SK-N-SH treated with all-trans-retinoic acid at 6 μM for 48 hours (cell line): ENCODE results near the gene FOXQ1.

Experiments
- ATAC-seq: fragments of 200-7000 bp; cut with Tn5 transposase; 3 replicates; pipeline ENCODE4 v1.9.1; 2020; ENCODE audit warnings: mild to moderate bottlenecking, moderate library complexity
- BACH2 ChIP-seq: fragments of 250-450 bp; sonication (Bioruptor Pico); IDR thresholded peaks from 2 replicates; pipeline ENCODE4 v1.9.0; 2021; ENCODE audit warnings: mild to moderate bottlenecking, borderline replicate concordance
- CREB5 ChIP-seq: fragments of 250-450 bp; sonication (Bioruptor Pico); IDR thresholded peaks from 2 replicates; pipeline ENCODE4 v1.5.1; 2020; ENCODE audit warnings: low read depth, mild to moderate bottlenecking, moderate library complexity
- CSDC2 ChIP-seq: fragments of 250-450 bp; sonication (Bioruptor Pico); IDR thresholded peaks from 2 replicates; pipeline ENCODE4 v1.5.0; 2020; ENCODE audit warnings: mild to moderate bottlenecking, moderate library complexity
- CSRNP3 ChIP-seq: fragments of 250-450 bp; sonication (Bioruptor Pico); IDR thresholded peaks from 2 replicates; pipeline ENCODE4 v1.5.1; 2021; ENCODE audit warnings: mild to moderate bottlenecking, moderate library complexity
- ESRRG ChIP-seq: fragments of 250-450 bp; sonication (Bioruptor Pico); IDR thresholded peaks from 2 replicates; pipeline ENCODE4 v1.6.1; 2021; ENCODE audit warnings: mild to moderate bottlenecking
- GLIS3 ChIP-seq: fragments of 250-450 bp; sonication (Bioruptor Pico); IDR thresholded peaks from 2 replicates; pipeline ENCODE4 v1.5.0; 2020; ENCODE audit warnings: mild to moderate bottlenecking, moderate library complexity
- OSR1 ChIP-seq: fragments of 250-450 bp; sonication (Bioruptor Pico); IDR thresholded peaks from 2 replicates; pipeline ENCODE4 v1.8.0; 2022; ENCODE audit warnings: moderate library complexity, mild to moderate bottlenecking, inconsistent platforms
- PATZ1 ChIP-seq: fragments of 250-450 bp; sonication (Bioruptor Pico); IDR thresholded peaks from 2 replicates; pipeline ENCODE4 v1.8.0; 2020; ENCODE audit warnings: mild to moderate bottlenecking, moderate library complexity, borderline replicate concordance
- POU6F1 ChIP-seq: fragments of 250-450 bp; sonication (Bioruptor Pico); IDR thresholded peaks from 2 replicates; pipeline ENCODE4 v1.8.0; 2021; ENCODE audit warnings: low read depth, mild to moderate bottlenecking, moderate library complexity, borderline replicate concordance
- PPARA ChIP-seq: fragments of 250-450 bp; sonication (Bioruptor Pico); IDR thresholded peaks from 2 replicates; pipeline ENCODE4 v1.5.0; 2020; ENCODE audit warnings: mild to moderate bottlenecking, borderline replicate concordance
- RARB ChIP-seq: fragments of 250-450 bp; sonication (Bioruptor Pico); IDR thresholded peaks from 2 replicates; pipeline ENCODE4 v1.8.0; 2021; ENCODE audit warnings: mild to moderate bottlenecking, moderate library complexity
- SNAI2 ChIP-seq: fragments of 250-450 bp; sonication (Bioruptor Pico); IDR thresholded peaks from 2 replicates; pipeline ENCODE4 v1.5.0; 2020; ENCODE audit warnings: mild to moderate bottlenecking, moderate library complexity
- TCF4 ChIP-seq: fragments of 250-450 bp; sonication (Bioruptor Pico); IDR thresholded peaks from 2 replicates; pipeline ENCODE4 v1.8.0; 2021; ENCODE audit warnings: mild to moderate bottlenecking, moderate library complexity, borderline replicate concordance
- TOX ChIP-seq: fragments of 250-450 bp; sonication (Bioruptor Pico); IDR thresholded peaks from 2 replicates; pipeline ENCODE4 v1.8.0; 2021; ENCODE audit warnings: mild to moderate bottlenecking, moderate library complexity, borderline replicate concordance
- TSHZ2 ChIP-seq: fragments of 250-450 bp; sonication (Bioruptor Pico); IDR thresholded peaks from 2 replicates; pipeline ENCODE4 v1.5.0; 2020; ENCODE audit warnings: mild to moderate bottlenecking, moderate library complexity
- ZC3H10 ChIP-seq: fragments of 250-450 bp; sonication (Bioruptor Pico); IDR thresholded peaks from 2 replicates; pipeline ENCODE4 v1.5.1; 2021; ENCODE audit warnings: mild to moderate bottlenecking, moderate library complexity
- ZFP3 ChIP-seq: fragments of 250-450 bp; sonication (Bioruptor Pico); IDR thresholded peaks from 2 replicates; pipeline ENCODE4 v1.5.0; 2020; ENCODE audit warnings: mild to moderate bottlenecking, moderate library complexity
- ZFP30 ChIP-seq: fragments of 450-650 bp; formaldehyde crosslinking; IDR thresholded peaks from 2 replicates; pipeline ENCODE4 v1.5.0; 2022; ENCODE audit warnings: mild to moderate bottlenecking, moderate library complexity
- ZNF565 ChIP-seq: fragments of 450-650 bp; formaldehyde crosslinking; conservative IDR thresholded peaks from 2 replicates; pipeline ENCODE4 v1.5.0; 2020; ENCODE audit warnings: low read depth, mild to moderate bottlenecking, moderate library complexity
- ZNF70 ChIP-seq: fragments of 450-650 bp; formaldehyde crosslinking; IDR thresholded peaks from 2 replicates; pipeline ENCODE4 v1.5.0; 2020; ENCODE audit warnings: mild to moderate bottlenecking, moderate library complexity
- ZNF8 ChIP-seq: fragments of 450-650 bp; formaldehyde crosslinking; IDR thresholded peaks from 2 replicates; pipeline ENCODE4 v1.5.0; 2020; ENCODE audit warnings: mild to moderate bottlenecking, moderate library complexity

FOXQ1 gene

GRCh38 chr6:1314617-1315016, 2.7 kb downstream of the FOXQ1 start:
- no peak for TF ChIP-seq CREB5
- no peak for TF ChIP-seq TSHZ2 (CRISPR knock-in tag)
- TF ChIP-seq ZFP3 (CRISPR knock-in tag) = no peak
- no peak for TF ChIP-seq TOX (CRISPR knock-in tag)
- no peak for TF ChIP-seq CSDC2 (CRISPR knock-in tag)
- TF ChIP-seq ZFP30 (CRISPR knock-in tag) = no peak
- no peak for TF ChIP-seq CSRNP3 (CRISPR knock-in tag)
- TF ChIP-seq TCF4 (CRISPR knock-in tag) = no peak
- no peak for TF ChIP-seq RARB (CRISPR knock-in tag)
- TF ChIP-seq ZNF8 = no peak
- no peak for TF ChIP-seq PATZ1
- no peak for TF ChIP-seq GLIS3
- TF ChIP-seq, all 23 proteins: peak for 0
- no peak for ATAC-seq

GRCh38 chr6:1315201-1315559, 3.3 kb downstream of the FOXQ1 start:
- no peak for TF ChIP-seq ESRRG (CRISPR knock-in tag)
- TF ChIP-seq PATZ1 = no peak
- no peak for TF ChIP-seq CREB5
- TF ChIP-seq PPARA (CRISPR knock-in tag) = no peak
- no peak for TF ChIP-seq ZFP30 (CRISPR knock-in tag)
- no peak for TF ChIP-seq CSDC2 (CRISPR knock-in tag)
- TF ChIP-seq TOX (CRISPR knock-in tag) = no peak
- TF ChIP-seq RARB (CRISPR knock-in tag) = no peak
- TF ChIP-seq ZNF70 = no peak
- TF ChIP-seq BACH2 (CRISPR knock-in tag) = no peak
- no peak for TF ChIP-seq SNAI2
- TF ChIP-seq ZC3H10 (CRISPR knock-in tag) = no peak
- no peak for TF ChIP-seq GLIS3
- TF ChIP-seq TSHZ2 (CRISPR knock-in tag) = no peak
- no peak for TF ChIP-seq POU6F1
- no peak for TF ChIP-seq ZNF8
- TF ChIP-seq OSR1 (CRISPR knock-in tag) = no peak
- no peak for TF ChIP-seq TCF4 (CRISPR knock-in tag)
- no peak for TF ChIP-seq ZNF565 (CRISPR knock-in tag)
- TF ChIP-seq ZFP3 (CRISPR knock-in tag) = no peak
- ATAC-seq = no peak
